Inferior parietal cortex (tissue), 1 donor: ENCODE data around the gene ZMYM1.
"Not testable (repeated sequence)": the region's sequence is repeated elsewhere in the genome, so short reads cannot be mapped to it uniquely, and the experiment has no call there.

Source experiments
- DNase-seq: peaks from one replicate; pipeline ENCODE4 v3.0.0-alpha.2; 2016; ENCODE audit errors: extremely low spot score

Gene ZMYM1

DNA sequence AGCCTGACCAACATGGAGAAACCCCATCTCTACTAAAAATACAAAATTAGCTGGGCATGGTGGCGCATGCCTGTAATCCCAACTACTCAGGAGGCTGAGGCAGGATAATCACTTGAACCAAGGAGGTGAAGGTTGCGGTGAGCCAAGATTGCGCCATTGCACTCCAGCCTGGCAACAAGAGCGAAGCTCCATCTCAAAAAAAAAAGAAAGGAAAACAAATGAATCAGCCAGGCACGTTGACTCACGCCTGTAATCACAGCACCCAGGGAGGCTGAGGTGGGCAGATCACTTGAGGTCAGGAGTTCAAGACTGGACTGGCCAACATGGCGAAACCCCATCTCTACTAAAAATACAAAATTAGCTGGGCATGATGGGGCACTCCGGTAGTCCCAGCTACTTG is 2.8 kb upstream of the ZMYM1 start:
- DNase-seq, result not testable (repeated sequence)

DNA sequence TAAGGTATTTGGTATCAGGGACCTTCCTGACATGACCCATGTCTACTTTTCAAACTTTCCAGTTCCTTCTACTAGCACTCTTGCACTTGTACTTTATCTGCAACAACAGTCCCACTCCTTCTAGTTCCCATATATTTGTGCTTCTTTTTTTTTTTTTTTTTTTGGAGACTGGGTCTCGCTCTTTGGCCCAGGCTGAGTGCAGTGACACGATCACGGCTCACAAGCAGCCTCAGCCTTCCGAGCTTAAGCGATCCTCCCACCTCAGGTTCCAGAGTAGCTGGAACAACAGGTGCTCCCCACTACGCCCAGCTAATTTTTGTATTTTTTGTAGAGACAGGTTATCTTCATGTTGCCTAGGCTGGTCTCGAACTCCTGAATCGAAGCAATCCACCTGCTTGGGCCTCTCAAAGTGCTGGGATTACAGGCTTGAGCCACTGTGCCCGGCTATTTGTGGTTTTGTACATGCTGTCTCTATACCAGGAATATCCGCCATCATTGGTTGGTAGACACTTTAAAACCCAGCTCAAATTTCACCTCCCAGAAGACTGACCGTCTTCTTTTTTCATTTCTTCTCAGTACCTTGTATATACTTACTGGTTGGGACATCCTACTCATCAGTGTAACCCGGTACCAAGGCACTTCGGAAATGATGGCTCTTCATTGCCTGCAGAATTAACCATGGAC is 1.1 kb downstream of the ZMYM1 start:
- no peak for DNase-seq

DNA sequence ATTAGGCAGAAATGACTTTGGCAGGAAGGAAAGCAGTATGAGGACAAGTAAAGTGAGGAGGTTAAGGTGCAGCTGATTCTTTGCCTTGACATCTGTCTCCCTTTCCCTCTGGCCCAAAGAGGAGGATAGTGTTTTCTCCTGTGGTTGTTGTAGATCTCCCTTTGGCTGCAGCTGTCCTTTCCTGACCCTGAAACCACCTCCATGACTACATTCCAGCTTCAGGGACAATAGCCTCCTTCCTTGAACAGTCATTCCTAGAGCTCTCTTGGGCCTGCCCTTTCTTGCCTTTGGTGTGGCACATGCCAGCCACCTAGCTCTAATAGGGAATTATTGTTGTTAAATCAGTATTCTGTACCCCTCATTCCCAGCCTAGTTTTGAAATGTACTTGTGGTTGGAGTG is 6.2 kb downstream of the ZMYM1 start:
- DNase-seq, result no peak

DNA sequence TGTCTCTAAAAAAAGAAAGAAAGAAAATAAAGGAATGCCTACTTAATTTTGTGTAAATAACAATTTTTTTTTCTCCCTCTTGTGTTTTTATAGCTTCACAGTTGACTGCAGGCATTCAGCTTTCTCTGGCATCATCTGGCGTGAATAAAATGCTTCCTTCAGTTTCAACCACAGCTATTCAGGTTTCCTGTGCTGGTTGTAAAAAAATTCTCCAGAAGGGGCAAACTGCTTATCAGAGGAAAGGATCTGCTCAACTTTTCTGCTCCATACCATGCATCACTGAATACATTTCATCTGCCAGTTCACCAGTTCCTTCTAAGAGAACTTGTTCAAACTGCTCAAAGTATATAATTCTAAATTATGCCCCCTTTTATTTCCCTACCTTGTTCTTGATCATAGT is 18.0 kb downstream of the ZMYM1 start:
- no peak for DNase-seq

DNA sequence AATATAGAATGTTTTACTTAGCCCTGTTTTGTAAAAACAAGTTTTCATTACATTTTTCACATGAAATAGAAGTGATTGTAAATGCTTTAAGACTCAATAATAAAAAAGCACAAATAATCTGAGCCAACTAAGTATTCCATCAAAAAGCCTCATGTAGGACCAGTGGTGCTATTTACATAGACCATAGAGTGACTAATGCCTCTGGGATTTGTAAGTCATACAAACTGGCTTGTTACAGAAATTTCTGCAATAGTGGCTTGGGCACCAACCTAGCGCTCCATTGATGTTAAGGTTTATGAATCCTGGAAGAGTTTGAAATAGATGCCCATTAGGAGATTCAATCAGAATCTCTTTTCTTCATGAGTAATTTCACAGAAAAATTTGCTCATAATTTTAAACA is 31.9 kb downstream of the ZMYM1 start:
- no peak for DNase-seq

DNA sequence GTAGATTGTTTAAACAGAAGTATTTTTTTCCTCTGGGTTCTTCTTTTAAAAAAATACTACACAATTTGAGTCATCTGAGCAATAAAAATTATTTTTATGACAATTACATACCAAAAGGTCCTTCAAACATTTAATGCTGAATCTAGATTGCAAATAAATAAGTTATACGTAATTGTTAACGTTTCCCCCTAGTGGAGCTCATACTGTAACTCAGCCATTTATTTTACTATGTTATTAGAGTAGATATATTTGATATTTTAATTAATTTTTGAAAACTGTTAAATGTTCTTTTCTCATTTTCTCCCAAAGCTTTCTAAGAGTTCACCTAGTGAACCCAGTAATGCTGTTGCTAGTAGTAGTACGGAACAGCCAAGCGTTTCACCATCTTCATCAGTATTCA is 33.5 kb downstream of the ZMYM1 start:
- no peak for DNase-seq

DNA sequence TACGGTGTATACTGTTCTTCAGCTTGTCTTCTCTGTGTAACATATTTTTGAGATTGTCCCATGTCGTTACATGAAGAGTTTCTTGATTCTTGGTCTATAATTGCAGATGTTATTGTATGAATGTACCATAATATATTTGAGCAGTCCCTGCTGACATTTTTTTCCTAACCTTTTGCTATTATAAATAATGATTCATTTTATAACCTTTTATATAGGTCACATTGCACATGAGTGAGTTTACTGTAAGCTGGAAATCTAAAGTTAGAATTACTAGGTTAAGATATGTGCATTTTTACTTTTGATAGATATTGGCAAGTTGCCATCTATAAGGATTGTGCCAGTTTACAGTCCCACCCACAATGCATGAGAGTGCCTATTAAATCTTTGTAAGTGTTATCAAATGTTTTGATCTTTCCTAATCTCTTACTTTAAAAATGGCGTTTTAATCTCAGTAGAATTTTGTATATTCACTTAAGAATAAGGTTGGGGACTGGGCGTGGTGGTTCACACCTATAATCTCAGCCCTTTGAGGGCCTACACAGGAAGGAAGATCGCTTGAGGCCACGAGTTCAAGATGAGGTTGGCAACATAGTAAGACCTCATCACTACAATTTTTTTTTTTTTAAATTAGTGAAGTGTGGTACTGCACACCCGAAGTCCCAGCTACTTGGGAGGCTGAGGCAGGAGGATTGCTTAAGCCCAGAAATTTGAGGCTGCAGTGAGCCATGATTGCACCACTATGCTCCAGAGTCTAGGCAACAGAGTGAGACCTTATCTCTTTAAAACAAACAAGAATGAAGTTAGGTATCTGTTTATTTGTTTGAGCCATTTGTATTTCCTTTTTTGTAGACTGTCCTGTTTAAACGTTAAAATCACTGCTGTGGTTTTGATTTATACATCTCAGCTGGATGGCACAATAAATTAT is 36.5 kb downstream of the ZMYM1 start:
- no peak for DNase-seq

DNA sequence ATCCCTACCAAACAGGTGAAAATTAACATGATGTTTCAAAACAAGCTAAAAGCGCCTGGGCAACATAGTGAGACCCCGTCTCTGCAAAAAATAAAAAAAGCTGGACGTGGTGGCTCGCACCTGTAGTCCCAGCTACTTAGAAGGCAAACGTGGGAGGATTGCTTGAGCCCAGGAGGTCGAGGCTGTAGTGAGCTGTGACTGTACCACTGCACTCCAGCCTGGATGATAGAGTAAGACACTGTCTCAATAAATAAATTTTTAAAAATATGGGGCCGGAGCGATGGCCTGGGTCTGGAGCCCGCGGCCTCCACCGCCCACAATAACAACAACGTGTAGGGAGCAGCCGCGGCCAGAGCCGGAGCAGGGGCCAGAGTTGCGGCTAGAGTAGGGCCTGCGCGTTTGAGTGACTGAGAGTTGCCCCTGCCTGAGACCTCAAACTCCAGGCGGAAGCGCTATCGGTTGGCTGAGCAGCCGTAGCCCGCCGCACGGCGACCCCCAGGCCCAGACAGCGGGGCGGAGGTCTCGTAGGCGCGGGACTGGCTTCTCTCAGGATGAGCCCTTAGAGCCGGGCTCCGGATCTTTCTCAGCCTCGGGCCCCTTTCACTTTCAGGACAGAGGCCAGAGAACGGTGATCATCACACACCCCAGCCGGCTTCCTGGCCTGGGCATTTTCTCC is 41.4 kb downstream of the ZMYM1 start:
- no peak for DNase-seq

DNA sequence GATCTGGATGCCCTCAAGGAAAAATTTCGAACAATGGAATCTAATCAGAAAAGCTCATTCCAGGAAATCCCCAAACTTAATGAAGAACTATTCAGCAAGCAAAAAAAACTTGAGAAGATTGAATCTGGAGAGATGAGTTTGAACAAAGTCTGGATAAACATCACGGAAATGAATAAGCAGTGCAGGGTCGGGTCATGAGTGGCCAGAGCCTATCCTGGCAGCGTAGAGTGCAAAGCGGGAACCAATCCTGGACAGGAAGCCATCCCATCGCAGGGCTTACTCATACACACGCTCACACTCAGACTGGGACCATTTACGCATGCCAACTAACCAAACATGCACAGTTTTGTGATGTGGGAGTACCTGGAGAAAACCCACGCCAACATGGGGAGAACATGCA is 43.1 kb downstream of the ZMYM1 start:
- DNase-seq, result no peak

DNA sequence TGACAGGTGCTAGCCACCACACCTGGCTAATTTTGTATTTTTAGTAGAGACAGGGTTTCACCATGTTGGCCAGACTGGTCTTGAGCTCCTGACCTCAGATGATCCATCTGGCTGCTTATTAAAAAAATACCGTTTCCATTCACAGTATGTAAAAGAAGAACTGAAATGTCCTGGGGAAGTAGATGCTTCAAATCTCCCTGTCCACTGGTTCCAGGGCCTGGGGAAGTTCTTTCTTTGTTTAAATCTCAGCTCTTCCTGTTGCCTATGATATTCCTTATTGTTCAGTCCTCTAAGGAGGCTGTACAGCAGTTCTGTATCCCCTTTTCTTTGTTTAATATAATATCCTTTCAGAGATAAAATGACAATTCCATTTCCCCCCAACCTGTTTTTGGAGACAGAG is 47.4 kb downstream of the ZMYM1 start:
- no peak for DNase-seq

DNA sequence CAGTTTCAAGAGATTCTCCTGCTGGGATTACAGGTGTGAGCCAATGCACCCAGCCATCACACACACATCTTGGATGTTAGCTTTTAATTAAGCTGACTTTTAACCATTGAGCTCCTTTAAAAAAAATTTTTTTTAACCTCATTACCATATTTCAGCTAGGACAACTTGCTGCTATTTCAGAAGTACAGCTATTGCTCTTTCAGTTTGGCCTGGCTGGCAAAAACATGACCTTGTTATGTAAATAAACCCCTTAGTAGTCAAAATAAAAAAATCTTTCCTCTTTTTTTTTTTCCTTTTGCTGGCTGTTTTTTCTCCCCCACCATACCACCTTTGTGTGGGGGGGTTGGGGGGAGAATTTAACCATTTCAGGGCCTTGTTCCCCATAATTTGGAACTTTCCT is 49.9 kb downstream of the ZMYM1 start:
- DNase-seq, result no peak

DNA sequence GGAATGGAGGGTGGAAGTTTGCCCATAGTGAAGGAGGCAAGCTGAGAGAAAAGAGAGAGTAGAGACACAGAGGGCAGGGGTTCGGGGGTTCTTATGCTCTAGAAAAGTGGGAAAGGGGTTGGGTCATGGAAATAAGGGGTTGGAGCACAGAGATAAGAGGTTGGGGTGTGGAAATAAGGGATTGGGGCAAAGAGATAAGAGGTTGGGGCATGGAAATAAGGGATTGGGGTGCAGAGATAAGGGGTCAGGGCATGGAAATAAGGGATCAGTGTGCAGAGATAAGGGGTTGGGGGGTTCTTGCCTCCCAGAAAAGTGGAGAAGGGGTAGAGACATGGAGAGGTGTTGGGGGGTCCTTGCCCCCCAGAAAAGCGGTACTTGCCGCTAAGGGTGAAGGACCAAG is 57.6 kb downstream of the ZMYM1 start:
- no peak for DNase-seq

DNA sequence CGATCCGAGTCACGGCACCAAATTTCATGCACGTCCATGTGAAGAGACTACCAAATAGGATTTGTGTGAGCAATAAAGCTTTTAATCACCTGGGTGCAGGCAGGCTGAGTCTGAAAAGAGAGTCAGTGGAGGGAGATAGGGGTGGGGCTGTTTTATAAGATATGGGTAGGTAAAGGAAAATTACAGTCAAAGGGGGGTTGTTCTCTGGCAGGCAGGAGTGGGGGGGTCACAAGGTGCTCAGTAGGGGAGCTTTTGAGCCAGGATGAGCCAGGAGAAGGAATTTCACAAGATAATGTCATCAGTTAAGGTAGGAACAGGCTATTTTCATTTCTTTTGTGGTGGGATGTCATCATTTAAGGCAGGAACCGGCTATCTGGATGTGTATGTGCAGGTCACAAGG is 58.4 kb downstream of the ZMYM1 start:
- DNase-seq, result not testable (repeated sequence)

DNA sequence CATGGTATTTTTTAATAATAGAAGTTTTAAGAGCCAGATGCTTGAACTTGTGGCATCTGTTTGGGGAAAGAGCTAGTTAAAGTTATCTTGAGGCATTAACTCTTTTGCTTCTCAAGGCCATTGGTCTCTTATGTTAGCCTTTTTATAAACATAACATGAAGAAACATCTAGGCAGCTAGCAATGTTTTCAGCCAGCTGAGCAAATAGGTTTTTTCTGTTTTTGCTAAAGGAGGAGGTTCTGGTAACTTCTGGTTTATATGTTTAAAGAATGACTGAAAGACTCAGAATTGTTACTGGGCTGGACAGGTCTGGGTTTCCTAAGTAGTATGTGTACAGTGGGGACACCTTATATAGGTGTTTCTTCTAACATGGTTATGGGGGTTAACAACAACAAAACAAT is 63.1 kb downstream of the ZMYM1 start:
- not testable (repeated sequence) for DNase-seq

DNA sequence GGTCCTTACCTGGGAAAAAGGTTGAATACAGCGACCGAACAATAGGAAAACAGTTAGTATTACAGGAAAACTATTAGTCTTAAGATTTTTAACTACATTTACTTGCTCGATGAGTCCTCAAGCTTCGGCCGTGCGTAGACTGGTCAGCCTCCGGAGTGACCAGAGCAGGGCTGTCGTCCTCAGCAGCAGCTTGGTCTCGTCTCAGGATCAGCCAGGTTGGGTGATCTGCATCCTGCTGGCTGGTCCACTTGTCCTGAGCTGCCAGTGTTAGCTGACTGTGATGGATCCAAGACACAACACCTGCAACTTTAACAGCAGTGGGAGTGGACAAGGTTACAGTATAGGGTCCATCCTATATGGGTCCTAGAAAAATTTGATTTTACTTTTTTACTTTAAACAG is 63.5 kb downstream of the ZMYM1 start:
- DNase-seq, result not testable (repeated sequence)

DNA sequence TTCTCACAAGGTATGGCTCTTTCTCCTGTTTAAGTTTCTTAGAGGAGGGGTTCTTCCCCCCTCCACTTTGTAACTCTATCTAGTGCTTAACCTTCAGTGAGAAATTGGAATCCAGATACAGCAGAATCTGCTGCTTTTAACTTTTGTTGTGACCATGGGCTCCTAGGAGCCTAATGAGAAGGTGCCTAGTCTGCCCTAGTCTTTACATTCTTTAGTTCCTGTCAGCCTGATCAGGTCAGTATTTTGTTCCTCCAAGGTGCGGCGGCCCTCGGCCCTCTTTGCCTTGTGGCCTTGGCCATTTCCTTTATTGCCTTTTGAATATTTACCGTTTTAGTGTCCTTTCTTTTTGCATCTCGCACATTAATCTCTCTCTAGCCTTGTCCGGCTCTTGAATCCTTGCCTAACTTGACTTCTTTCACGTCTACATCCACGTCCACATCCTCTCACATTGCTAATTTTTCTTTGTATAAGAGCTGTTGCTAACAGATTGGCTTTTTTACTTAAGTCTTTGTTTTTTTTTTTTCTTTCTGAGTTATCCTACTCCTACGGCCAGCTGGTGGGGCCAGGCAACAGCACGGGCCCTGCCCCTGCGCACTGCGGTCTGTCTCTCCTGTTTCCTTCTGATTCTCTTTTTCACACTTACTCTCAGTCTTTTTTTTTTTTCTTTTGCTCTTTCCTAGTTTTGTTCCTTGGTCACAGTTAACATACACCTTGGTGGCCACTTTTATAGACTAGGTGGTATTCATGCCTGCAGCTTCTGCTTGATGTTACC is 64.7 kb downstream of the ZMYM1 start:
- no peak for DNase-seq

DNA sequence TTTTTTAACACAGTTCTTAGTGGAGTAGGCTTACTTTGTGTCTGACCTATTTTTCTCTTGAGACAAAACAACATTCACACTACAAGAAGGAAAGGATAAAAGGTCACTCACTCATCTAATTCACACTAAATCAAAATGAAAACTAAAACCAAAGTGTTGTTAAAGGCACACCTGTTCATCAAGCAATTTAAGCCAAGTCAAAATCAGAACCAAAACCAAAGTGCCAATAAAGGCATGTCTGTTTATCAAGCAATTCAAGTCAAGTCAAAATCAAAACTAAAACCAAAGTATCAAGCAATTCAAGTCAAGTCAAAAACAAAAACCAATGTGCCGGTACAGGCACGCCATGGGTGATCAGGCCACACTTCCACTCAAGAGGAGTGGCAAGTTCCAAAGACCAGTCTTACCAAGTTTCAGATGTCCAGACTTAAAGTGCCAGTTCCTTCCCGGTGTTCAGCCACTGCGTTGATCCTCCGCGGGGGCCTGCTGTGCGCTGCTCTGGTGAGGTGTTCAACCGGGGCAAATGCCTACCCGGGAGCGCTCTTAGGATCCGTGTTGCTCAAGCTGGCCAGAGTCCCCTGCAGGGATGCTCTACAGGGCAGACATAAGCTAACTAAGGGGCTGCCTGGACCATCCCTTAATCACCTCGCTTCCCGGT is 66.8 kb downstream of the ZMYM1 start:
- DNase-seq, result not testable (repeated sequence)

DNA sequence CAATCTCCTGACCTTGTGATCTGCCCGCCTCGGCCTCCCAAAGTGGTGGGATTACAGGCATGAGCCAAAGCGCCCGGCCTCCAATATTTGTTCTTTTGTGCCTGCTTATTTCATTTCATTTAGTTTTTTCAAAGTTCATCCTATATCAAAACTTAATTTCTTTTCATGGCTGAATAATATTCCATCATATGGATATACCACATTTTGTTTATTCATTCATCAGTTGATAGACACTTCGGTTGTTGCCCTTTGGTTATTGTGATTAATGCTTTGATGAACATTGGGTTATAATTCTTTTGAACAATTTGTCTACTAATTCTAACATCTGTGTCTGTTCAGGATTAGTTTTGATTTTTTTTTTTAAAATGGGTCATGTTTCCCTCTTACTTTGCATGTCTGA is 72.0 kb downstream of the ZMYM1 start:
- no peak for DNase-seq

DNA sequence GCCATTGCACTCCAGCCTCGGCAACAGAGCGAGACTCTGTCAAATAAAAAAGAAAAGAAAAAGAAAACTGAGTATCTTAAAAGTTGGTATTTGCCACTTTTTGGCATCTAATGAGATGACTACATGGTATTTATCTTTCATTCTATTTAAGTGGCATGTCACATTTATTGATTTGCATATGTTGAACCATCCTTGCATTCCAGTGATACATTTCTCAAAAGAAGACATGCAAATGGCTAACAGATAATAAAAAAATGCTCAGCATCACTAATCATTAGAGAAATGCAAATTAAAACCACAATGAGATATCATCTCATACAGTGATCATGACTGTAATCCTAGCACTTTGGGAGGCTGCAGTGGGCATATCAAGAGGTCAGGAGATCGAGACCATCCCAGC is 85.7 kb downstream of the ZMYM1 start:
- DNase-seq, result no peak
